Nephron (organoid): Measurements from ENCODE around the gene TMEM129.

Source experiments
- H3K27ac Mint-ChIP-seq, 3 experiments: 2 replicates each; pipeline ENCODE4 v1.8.0; 2020; ENCODE audit warnings: mixed read lengths in 3 of 3, mild to moderate bottlenecking in 2 of 3, moderate library complexity in 1 of 3
- H3K27me3 Mint-ChIP-seq: 2 replicates; pipeline ENCODE4 v1.8.0; 2021; ENCODE audit warnings: low read depth, mild to moderate bottlenecking, moderate library complexity, mixed read lengths
- H3K36me3 Mint-ChIP-seq: 2 replicates; pipeline ENCODE4 v1.8.0; 2020; ENCODE audit warnings: low read depth, mixed read lengths
- H3K4me1 Mint-ChIP-seq: 2 replicates; pipeline ENCODE4 v1.8.0; 2020; ENCODE audit warnings: mixed read lengths
- H3K4me3 Mint-ChIP-seq, 3 experiments: 2 replicates each; pipeline ENCODE4 v1.8.0; 2020; ENCODE audit warnings: mild to moderate bottlenecking in 3 of 3, mixed read lengths in 3 of 3, moderate library complexity in 2 of 3
- H3K9me3 Mint-ChIP-seq: 2 replicates; pipeline ENCODE4 v1.8.0; 2020; ENCODE audit warnings: mixed read lengths
- CTCF ChIP-seq, 3 experiments: fragments of 200-600 bp; sonication (generic); IDR thresholded peaks; one replicate each; pipeline ENCODE4 v1.5.0; 2021; ENCODE audit warnings: antibody characterized with exemption in 3 of 3; ENCODE audit not compliant: unreplicated experiment in 3 of 3

The TMEM129 gene

GRCh38 chr4:1756079-1756478, 35.0 kb upstream of the TMEM129 start:
- Mint-ChIP-seq H3K4me1 (no peaks in the 10 kb centered on the region), H3K9me3 (no peaks in the 10 kb centered on the region), H3K27me3 (peaks cover 8% of the 10 kb centered on the region), H3K36me3 (no peaks in the 10 kb centered on the region), H3K27ac (no peak overlapping the region), H3K4me3 (no peak overlapping the region)
- TF ChIP-seq CTCF (IDR thresholded peaks at IDR 0.05; ENCODE audit: unreplicated experiment in 3 of 3) = no peak

- TF ChIP-seq CTCF (IDR thresholded peaks at IDR 0.05; ENCODE audit: unreplicated experiment in 3 of 3) = no peak
- Mint-ChIP-seq H3K9me3 (no peaks in the 10 kb centered on the region), H3K4me1 (no peaks in the 10 kb centered on the region)
Measured at GRCh38 chr4:1755297-1755696, 34.2 kb upstream of the TMEM129 start.

DNA sequence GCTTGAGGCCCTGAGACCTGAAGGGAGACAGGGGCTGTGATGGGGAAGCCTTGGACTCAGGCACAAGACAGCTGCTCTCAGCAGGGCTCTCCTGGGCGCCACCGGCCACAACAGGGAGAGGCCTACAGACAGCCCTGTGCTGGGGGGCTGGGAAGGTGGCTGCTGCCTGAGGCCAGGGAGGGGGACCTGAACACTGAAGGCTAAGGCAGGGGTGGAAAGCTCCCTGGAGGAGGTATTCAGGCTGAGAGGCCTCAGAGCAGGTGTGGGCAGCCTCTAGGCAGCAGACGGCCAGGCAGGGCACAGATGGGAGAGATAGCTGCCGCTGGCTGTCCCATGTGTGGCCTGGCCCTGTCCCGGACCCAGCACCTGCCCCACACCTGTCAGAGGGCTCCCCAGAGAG, 33.2 kb upstream of the TMEM129 start:
- Mint-ChIP-seq H3K36me3 (no peaks in the 10 kb centered on the region), H3K4me1 (no peaks in the 10 kb centered on the region), H3K27ac (no peak overlapping the region), H3K27me3 (peaks cover 2% of the 10 kb centered on the region), H3K9me3 (no peaks in the 10 kb centered on the region), H3K4me3 (no peak overlapping the region)
- TF ChIP-seq CTCF (IDR thresholded peaks at IDR 0.05; ENCODE audit: unreplicated experiment in 3 of 3) = no peak

More at GRCh38 chr4:1755297-1755696, 34.2 kb upstream of the TMEM129 start:
- Mint-ChIP-seq H3K27me3 (peaks cover 8% of the 10 kb centered on the region), H3K4me3 (no peak overlapping the region), H3K27ac (no peak overlapping the region), H3K36me3 (no peaks in the 10 kb centered on the region)

DNA sequence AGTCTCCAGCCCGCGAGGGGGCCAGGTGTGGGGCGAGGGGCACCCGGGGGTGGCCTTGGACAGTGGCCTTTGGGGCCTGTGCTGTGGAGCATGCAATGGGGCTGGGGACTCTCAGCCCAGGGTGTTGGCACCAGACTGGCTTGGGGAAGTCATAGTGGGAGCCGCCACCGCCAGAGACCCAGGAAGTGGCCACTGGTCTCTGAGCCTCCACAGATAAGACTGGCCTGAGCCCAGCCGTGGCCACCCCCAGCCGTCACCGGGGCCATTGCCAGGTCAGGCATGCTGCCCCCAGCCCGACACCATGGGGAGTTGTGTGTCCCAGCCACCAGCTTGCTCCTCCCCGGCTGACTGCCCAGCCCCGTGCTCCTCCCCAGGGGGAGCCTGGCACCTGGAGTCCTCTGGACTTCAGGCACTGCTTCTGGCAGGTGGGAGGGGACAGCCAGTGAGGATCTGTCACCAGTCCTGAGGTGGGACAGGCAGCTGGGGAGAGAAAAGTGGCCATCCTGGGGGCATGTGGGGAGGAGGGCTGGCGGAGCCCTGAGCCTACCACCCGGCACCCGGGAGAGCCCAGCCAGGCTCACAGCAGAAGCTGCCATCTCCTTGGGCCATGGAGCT, 32.7 kb upstream of the TMEM129 start:
- Mint-ChIP-seq H3K27me3 (no peaks in the 10 kb centered on the region), H3K36me3 (no peaks in the 10 kb centered on the region), H3K4me1 (no peaks in the 10 kb centered on the region), H3K4me3 (no peak overlapping the region), H3K9me3 (no peaks in the 10 kb centered on the region), H3K27ac (no peak overlapping the region)
- no peak for TF ChIP-seq CTCF (IDR thresholded peaks at IDR 0.05; ENCODE audit: unreplicated experiment in 3 of 3)

GRCh38 chr4:1753294-1753696, 32.2 kb upstream of the TMEM129 start:
- Mint-ChIP-seq H3K27ac (no peak overlapping the region), H3K4me3 (no peak overlapping the region), H3K4me1 (no peaks in the 10 kb centered on the region), H3K27me3 (no peaks in the 10 kb centered on the region), H3K9me3 (no peaks in the 10 kb centered on the region), H3K36me3 (no peaks in the 10 kb centered on the region)
- no peak for TF ChIP-seq CTCF (IDR thresholded peaks at IDR 0.05; ENCODE audit: unreplicated experiment in 3 of 3)

DNA sequence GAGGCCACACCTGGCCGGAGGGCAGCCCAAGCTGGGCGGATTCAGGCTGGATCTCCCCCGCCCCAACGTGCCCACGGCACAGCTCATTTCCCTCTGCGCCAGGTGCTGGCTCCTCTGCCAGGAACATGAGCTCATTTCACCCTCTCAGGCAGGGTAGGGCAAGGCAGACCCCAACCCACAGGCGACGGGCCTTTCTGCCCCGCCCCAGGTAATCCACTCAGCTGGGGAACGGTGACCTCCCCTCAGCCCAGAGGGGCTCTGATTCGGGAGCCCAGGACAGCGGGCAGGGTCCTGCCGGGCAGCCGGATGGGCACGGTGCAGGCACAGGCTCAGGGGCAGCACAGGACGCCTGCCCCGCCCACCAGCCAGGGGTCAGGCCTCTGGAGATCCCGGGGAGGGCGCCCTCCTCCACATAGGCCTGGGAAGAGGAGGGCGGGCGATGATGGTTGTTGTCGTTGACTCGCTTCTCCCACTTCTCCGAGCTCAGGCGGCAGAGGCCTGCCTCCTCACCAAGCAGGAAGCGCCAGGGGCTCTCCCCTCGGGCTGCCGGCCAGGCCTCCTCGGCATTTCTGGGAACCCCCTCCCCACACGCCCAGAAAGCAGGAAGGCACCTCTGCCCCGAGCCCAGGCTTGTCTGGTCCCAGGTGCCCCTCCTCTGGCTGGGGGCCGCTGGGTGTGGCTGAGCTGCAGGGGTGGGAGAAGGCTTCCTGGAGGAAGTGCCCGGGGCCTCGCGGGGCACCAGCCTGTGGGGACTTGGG, 31.3 kb upstream of the TMEM129 start:
- Mint-ChIP-seq H3K27ac (no peak overlapping the region), H3K4me1 (no peaks in the 10 kb centered on the region), H3K36me3 (no peaks in the 10 kb centered on the region), H3K4me3 (no peak overlapping the region), H3K27me3 (no peaks in the 10 kb centered on the region), H3K9me3 (no peaks in the 10 kb centered on the region)
- TF ChIP-seq CTCF (IDR thresholded peaks at IDR 0.05; ENCODE audit: unreplicated experiment in 3 of 3) = peak in 1 of 3 experiments; percentile 10
